Omental fat pad (tissue), 4 donors: ENCODE data around the gene ADPRS. TPM values are rescaled to one million over a fixed set of nuclear protein-coding genes. Genes with fewer than 3 reads are reported as not detected.

ENCODE experiments used
- ATAC-seq: fragments of 150-250 bp; one replicate; pipeline ENCODE4 v1.9.1; 2016; ENCODE audit warnings: mild to moderate bottlenecking, moderate library complexity; ENCODE audit not compliant: low FRiP score
- DNase-seq: peaks from one replicate; pipeline ENCODE4 v3.0.0-alpha.2; 2019; ENCODE audit warnings: low spot score
- total RNA-seq, 4 donors: library from RNA; depleted of rRNA; stranded (reverse); fragments of >200 nt; gene quantifications; one replicate each; pipeline ENCODE4 v1.1.0, GENCODE V29; 2016
- TF ChIP-seq, protein P1 (sequence below), 3 donors: fragments of 450-650 bp; IDR thresholded peaks; one replicate each; pipeline ENCODE4 v1.5.1; 2016 to 2017; ENCODE audit warnings: antibody characterized with exemption in 3 of 3, mild to moderate bottlenecking in 3 of 3, moderate library complexity in 2 of 3

The ADPRS gene
- total RNA-seq, 4 donors from 2014 or later = 32.6 to 43.5 (median 39.0) TPM

DNA sequence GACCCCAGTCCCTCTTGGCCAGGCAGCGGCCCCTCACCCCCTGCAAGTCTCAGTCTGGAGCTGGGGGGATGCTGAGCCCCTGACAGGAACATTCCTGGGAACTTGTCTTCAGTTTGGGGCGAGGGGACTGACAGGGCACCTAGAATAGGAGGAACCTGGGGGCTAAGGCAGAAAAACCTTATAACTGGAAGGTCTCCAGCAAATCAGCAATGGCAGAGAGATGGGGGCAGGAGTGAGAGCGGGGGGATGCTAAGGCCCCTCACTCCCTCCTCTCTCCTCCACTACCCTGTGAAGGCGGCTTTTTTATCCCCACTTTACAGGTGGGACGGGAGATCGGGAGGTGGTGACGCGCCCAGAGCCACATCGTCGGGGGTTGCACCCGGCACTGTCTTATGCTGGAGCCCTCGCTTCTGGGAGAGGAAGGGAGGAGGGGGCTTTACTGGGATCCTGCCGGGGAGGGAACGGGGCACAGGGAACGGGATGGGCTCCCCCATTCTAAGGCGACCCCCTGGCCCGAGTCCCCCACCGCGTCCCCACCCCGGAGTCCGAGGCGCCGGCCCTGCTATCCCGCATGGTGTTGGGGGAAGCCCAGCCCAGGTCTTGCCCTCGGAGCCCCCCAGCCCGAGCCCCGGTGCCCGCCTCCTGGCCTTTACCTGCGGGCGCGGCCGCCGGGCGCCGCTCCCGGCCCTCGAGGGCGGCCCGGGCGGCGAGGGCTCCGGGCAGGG lies 35.9 kb downstream of the ADPRS start:
- DNase-seq (no peak), ATAC-seq (no peak)
- TF ChIP-seq, protein P1, sequence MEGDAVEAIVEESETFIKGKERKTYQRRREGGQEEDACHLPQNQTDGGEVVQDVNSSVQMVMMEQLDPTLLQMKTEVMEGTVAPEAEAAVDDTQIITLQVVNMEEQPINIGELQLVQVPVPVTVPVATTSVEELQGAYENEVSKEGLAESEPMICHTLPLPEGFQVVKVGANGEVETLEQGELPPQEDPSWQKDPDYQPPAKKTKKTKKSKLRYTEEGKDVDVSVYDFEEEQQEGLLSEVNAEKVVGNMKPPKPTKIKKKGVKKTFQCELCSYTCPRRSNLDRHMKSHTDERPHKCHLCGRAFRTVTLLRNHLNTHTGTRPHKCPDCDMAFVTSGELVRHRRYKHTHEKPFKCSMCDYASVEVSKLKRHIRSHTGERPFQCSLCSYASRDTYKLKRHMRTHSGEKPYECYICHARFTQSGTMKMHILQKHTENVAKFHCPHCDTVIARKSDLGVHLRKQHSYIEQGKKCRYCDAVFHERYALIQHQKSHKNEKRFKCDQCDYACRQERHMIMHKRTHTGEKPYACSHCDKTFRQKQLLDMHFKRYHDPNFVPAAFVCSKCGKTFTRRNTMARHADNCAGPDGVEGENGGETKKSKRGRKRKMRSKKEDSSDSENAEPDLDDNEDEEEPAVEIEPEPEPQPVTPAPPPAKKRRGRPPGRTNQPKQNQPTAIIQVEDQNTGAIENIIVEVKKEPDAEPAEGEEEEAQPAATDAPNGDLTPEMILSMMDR (IDR thresholded peaks at IDR 0.05) = no peak

DNA sequence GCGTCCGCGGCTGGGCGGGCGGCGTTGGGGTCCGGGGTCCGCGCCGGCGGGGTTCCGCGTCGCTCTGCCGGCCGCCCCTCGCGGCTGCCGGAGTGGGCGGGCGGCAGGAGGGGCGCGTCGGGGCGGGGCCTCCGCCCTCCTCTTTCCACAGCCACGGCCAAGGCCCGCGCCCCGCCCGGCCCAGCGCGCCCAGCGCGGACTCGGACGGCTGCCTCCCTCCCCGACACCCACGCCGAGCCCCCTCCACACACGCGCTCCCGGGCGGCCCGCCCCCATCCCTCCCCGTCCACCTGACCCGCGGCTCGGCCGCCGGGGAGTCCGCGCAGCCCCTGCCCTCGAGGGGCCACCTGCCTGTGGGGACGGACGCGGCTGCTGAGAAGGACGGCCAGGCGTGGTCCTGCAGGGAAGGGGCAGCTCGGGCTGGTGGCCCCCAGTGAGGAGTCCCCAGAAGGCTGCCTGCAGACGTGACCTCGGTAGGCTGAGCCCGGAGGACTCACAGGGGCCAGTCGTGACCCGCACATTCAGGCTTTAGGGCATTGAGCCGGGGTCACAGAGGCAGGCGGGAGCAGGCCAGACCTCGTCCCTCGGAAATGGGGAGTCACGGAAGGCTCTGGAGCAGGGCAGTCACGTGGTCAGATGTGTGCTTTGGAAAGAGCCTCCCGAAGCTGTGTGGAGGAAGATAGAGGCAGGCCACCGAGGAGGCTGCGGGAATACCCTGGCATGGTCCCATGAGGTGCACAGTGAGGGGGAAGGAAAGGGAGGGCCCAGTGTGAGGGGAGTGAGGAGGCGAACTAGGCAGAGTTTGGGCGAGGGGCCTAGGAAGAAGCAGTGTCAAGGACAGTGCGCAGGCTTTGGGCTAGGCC lies 36.7 kb downstream of the ADPRS start, which contains the start of gene COL8A2:
Gene COL8A2, minus strand, starts transcription at position 94 of the 863 bp plus-strand sequence. CDS start 24,980 bp downstream, outside the sequence.
- ATAC-seq (peak; percentile 70), DNase-seq (no peak)
- TF ChIP-seq, protein P1 (IDR thresholded peaks at IDR 0.05) = no peak

DNA sequence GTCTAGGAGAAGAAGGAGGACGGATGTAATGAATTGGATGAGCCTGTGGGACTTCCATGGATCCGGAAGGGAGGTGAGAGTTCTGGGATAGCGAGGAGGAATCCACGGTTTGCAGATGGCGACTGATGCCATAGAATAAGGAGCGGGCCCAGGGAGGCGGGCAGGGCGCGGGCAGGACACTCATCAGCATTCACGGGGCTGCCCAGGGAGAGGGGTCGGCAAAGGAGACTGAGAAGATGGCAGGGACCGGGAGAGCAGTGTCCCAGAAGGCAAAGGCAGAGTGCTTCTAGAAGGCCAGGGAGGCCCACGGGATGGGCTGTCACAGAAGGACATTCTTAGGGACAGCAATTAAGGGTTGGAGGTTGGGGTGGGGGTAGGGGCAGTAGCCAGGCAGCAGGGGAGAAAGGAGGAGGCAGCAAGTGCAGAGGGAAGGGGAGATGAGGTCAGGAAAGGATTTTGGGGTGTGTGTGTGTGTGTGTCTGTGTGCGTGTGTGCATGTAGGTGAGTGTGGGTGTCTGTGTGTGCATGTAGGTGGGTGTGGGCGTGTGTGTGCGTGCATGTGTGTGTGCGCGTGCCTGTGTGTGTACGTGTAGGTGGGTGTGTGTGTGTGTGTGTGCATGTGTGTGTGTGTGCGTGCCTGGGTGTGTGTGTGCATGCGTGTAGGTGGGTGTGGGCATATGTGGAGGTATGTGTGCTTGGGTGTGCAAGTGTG lies 37.5 kb downstream of the ADPRS start:
- TF ChIP-seq, protein P1 (IDR thresholded peaks at IDR 0.05) = no peak
- ATAC-seq = no peak
- DNase-seq = no peak

DNA sequence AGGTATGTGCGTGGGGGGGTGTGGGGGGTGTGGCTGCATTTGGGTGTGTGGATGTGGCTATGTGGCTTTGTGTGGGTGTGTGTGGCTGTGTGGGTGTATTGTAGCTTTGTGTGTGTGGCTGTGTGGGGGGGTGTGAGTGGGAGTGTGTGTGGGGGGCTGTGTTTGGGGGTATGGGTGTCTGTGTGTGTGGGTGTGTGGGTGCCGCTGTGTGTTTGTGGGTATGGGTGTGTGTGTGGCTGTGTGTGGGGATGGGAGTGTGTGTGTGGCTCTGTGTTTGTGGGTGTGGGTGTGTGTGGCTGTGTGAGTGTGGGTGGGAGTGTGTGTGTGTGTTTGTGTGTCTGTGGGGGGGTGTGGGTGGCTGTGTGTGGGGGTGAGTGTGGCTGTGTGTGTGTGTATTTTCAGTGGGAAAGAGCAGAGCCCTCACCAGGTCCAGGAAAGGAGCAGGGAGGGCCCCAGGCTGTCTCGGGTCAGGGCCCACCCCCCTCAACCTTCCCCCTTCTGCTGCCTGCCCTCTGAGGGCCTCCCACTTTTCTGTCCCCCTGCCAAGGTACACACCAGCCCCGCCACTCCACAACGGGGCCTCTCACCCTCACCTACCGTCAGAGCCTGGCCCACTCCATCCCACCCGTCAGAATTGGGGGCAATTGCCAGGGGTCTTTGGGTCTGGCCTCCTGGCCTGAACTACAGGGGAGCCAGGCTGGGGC lies 38.3 kb downstream of the ADPRS start:
- no peak for DNase-seq
- TF ChIP-seq, protein P1 (IDR thresholded peaks at IDR 0.05) = no peak
- no peak for ATAC-seq

DNA sequence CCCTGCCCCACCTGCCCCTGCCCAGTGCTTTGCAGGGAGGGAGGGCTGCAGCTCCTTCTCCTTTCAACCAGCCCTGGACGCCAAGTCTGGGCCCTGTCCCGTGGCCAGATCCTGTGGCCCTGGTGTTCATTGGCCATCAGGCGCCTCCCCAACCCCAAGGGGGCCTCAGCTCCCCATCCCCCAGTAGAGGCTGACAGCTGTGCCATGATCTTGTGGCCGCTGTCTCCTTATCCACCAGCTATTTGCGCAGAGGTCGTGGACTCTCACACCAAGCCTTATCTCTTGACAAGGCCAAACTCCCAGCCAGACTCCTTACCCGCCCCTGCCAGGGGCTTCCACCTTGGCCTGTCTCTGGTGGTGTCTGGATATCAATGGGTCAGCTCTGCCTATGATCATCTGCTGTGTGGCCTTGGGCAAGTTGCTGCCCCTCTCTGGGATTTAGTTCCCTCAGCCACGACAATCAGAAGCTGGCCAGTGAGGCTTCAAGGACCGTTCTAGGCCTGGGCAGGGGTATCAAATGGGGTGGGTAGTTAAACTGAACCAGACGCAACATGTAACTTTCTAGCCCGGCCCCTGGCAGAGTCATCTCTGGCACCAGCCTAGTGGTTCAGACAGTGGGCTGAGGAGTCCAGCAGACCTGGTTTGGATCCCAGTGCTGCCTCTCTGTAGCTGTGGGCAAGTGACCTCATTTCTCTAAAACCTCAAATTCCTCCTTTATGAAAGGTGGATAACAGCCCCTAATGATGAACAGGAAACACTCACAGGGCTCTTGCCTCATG lies 39.6 kb downstream of the ADPRS start:
- no peak for DNase-seq
- TF ChIP-seq, protein P1 (IDR thresholded peaks at IDR 0.05) = no peak
- ATAC-seq = no peak

DNA sequence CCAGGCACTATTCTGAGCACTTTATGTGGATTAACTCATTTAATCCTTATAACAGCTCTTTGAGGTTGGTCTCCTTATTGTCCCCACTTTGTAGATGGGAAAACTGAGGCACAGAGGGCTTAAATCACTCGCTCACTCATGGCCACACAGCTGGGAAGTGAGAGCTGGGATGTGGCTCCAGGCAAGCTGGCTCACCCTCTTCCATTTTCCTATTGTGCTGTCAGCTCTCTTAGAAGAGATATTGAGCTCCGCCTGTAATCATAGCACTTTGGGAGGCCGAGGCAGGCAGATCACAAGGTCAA lies 40.2 kb downstream of the ADPRS start:
- TF ChIP-seq, protein P1 (IDR thresholded peaks at IDR 0.05) = no peak
- DNase-seq (no peak), ATAC-seq (no peak)
